GM12874 (cell line): ENCODE data around the gene NEO1.

Experiments
- CTCF ChIP-seq: IDR thresholded peaks from 2 replicates; pipeline ENCODE4 v1.5.1; 2011; ENCODE audit warnings: low read depth, mild to moderate bottlenecking, control low read depth, low read length, moderate library complexity; ENCODE audit not compliant: insufficient read depth

NEO1 gene

GRCh38 chr15:73010154-73011152, 41.8 kb upstream of the NEO1 start:
- no peak for TF ChIP-seq CTCF

- TF ChIP-seq CTCF, result no peak
These were observed 37.4 kb upstream of the NEO1 start for GRCh38 chr15:73014904-73015303.

GRCh38 chr15:73015493-73015892, 36.8 kb upstream of the NEO1 start:
- no peak for TF ChIP-seq CTCF

GRCh38 chr15:73017987-73018386, 34.3 kb upstream of the NEO1 start:
- no peak for TF ChIP-seq CTCF

GRCh38 chr15:73019154-73019553, 33.1 kb upstream of the NEO1 start:
- TF ChIP-seq CTCF, result no peak

GRCh38 chr15:73019601-73020146, 32.6 kb upstream of the NEO1 start:
- no peak for TF ChIP-seq CTCF

GRCh38 chr15:73021139-73021621, 31.1 kb upstream of the NEO1 start:
- no peak for TF ChIP-seq CTCF
